Activated naive CD8-positive, alpha-beta T cell treated with anti-CD3 and anti-CD28 coated beads for 36 hours (primary cell): Measurements from ENCODE around the gene CASKIN2. TPM values are rescaled to one million over a fixed set of nuclear protein-coding genes. Genes with fewer than 3 reads are reported as not detected.

Source experiments
- DNase-seq: peaks from one replicate; pipeline ENCODE4 v3.0.0; 2021
- H3K27ac Mint-ChIP-seq: one replicate; pipeline ENCODE4 v1.8.0; 2022; ENCODE audit warnings: mild to moderate bottlenecking, moderate library complexity, mixed read lengths
- H3K27me3 Mint-ChIP-seq: one replicate; pipeline ENCODE4 v1.8.0; 2022; ENCODE audit warnings: mild to moderate bottlenecking, mixed read lengths
- H3K36me3 Mint-ChIP-seq: one replicate; pipeline ENCODE4 v1.8.0; 2021; ENCODE audit warnings: mild to moderate bottlenecking, mixed read lengths
- H3K4me1 Mint-ChIP-seq: one replicate; pipeline ENCODE4 v1.8.0; 2021; ENCODE audit warnings: mixed read lengths
- H3K4me3 Mint-ChIP-seq: one replicate; pipeline ENCODE4 v1.8.0; 2022; ENCODE audit warnings: mild to moderate bottlenecking, moderate library complexity, mixed read lengths
- H3K9me3 Mint-ChIP-seq: one replicate; pipeline ENCODE4 v1.8.0; 2022; ENCODE audit warnings: mixed read lengths
- total RNA-seq, 2 experiments: library from RNA; stranded (reverse); gene quantifications; one replicate each; pipeline ENCODE4 v1.2.3, GENCODE V29; 2021

The CASKIN2 gene
- total RNA-seq, 2 experiments from 2014 or later: 4.3 to 4.5 TPM

DNA sequence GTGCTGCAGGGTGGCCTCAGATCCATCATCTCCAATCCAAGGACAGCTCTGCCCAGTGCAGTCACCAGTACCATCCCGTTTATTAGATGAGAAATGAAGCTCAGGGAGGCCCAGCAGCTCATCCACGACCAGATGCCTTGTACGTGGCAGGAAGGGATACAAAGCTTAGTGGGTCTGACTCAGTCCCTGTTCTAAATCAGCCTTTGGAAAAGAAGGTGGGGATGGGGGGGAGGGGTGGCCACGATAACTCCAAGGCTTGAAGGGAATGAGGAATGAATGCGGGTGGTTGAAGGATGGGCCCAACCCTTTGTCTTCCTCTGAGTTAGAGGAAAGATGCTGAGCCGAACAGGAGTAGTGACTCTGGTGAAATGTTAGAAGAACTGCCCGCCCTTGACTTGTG is 35.9 kb upstream of the CASKIN2 start:
- Mint-ChIP-seq H3K9me3 (no peaks in the 10 kb centered on the region), H3K4me1 (no peaks in the 10 kb centered on the region), H3K4me3 (no peak overlapping the region), H3K27ac (no peak overlapping the region), H3K27me3 (no peaks in the 10 kb centered on the region), H3K36me3 (no peaks in the 10 kb centered on the region)
- no peak for DNase-seq

- H3K27ac Mint-ChIP-seq: no peak overlapping the region
- no peak overlapping the region for H3K4me3 Mint-ChIP-seq
- H3K36me3 Mint-ChIP-seq: no peaks in the 10 kb centered on the region
- H3K4me1 Mint-ChIP-seq: no peaks in the 10 kb centered on the region
- H3K9me3 Mint-ChIP-seq: no peaks in the 10 kb centered on the region
- no peak for DNase-seq
- H3K27me3 Mint-ChIP-seq: no peaks in the 10 kb centered on the region
These were observed 34.8 kb upstream of the CASKIN2 start for GRCh38 chr17:75550139-75550465.

GRCh38 chr17:75549246-75550138 is 34.2 kb upstream of the CASKIN2 start:
- no peak overlapping the region for H3K27ac Mint-ChIP-seq
- H3K4me3 Mint-ChIP-seq: no peak overlapping the region
- no peaks in the 10 kb centered on the region for H3K9me3 Mint-ChIP-seq
- H3K36me3 Mint-ChIP-seq: no peaks in the 10 kb centered on the region
- no peaks in the 10 kb centered on the region for H3K4me1 Mint-ChIP-seq
- no peak for DNase-seq
- no peaks in the 10 kb centered on the region for H3K27me3 Mint-ChIP-seq

GRCh38 chr17:75548813-75549212 is 33.5 kb upstream of the CASKIN2 start:
- no peak for DNase-seq
- Mint-ChIP-seq H3K4me3 (no peak overlapping the region), H3K27me3 (no peaks in the 10 kb centered on the region), H3K9me3 (no peaks in the 10 kb centered on the region), H3K36me3 (no peaks in the 10 kb centered on the region), H3K4me1 (no peaks in the 10 kb centered on the region), H3K27ac (no peak overlapping the region)

DNA sequence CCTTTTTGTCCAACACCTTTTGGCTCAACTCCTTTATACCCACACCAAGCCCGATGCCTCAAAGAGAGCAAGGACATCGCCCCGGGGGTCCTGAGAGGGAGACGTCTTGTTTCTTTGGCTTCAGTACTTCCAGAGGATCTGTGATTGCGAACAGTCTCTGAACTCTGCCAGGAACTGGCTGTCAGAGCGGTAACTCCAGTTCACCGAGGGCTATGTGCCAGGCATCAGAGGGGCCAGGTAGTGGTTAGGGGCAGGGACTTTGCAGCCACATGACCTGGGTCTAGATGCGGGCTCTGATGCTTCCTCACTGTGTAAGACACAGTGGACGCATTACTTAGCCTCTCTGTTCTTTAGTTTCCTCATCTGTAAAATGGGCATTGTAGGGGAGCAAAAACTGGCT is 31.8 kb upstream of the CASKIN2 start:
- Mint-ChIP-seq H3K27me3 (no peaks in the 10 kb centered on the region), H3K4me3 (no peak overlapping the region), H3K4me1 (no peaks in the 10 kb centered on the region), H3K9me3 (no peaks in the 10 kb centered on the region), H3K36me3 (no peaks in the 10 kb centered on the region), H3K27ac (no peak overlapping the region)
- DNase-seq: no peak

GRCh38 chr17:75546181-75546580 is 30.8 kb upstream of the CASKIN2 start:
- Mint-ChIP-seq H3K4me3 (no peak overlapping the region), H3K9me3 (no peaks in the 10 kb centered on the region), H3K27ac (no peak overlapping the region), H3K36me3 (no peaks in the 10 kb centered on the region), H3K27me3 (no peaks in the 10 kb centered on the region), H3K4me1 (no peaks in the 10 kb centered on the region)
- no peak for DNase-seq

- Mint-ChIP-seq H3K27me3 (no peaks in the 10 kb centered on the region), H3K27ac (no peak overlapping the region), H3K4me3 (no peak overlapping the region), H3K9me3 (no peaks in the 10 kb centered on the region), H3K4me1 (no peaks in the 10 kb centered on the region), H3K36me3 (no peaks in the 10 kb centered on the region)
- DNase-seq: no peak
These were observed 28.9 kb upstream of the CASKIN2 start for GRCh38 chr17:75544250-75544649.

- no peaks in the 10 kb centered on the region for H3K36me3 Mint-ChIP-seq
- H3K4me3 Mint-ChIP-seq: no peak overlapping the region
- no peaks in the 10 kb centered on the region for H3K4me1 Mint-ChIP-seq
- no peak overlapping the region for H3K27ac Mint-ChIP-seq
- DNase-seq: no peak
- H3K9me3 Mint-ChIP-seq: no peaks in the 10 kb centered on the region
- no peaks in the 10 kb centered on the region for H3K27me3 Mint-ChIP-seq
These were observed 27.5 kb upstream of the CASKIN2 start for GRCh38 chr17:75542728-75543336.

DNA sequence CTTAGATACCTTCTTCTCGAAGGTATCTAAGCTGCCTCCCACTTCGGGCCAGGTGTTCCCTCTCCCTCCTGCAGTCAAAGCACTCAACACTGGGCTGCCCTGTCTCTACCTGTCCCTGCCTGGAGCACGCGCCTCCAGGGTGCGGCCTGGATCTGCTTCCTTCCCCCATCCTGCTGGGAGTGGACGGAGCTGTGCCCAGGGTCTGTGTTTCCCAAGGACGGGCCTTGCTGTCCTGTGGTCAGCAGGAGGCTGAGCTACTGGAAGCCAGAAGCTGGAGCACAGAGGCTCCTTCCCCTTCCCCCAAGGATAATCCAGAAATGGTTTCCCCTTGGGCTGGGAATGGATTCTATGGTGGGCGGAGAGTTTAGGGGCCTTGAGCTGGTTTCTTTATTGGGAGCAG is 26.9 kb upstream of the CASKIN2 start:
- no peaks in the 10 kb centered on the region for H3K9me3 Mint-ChIP-seq

DNA sequence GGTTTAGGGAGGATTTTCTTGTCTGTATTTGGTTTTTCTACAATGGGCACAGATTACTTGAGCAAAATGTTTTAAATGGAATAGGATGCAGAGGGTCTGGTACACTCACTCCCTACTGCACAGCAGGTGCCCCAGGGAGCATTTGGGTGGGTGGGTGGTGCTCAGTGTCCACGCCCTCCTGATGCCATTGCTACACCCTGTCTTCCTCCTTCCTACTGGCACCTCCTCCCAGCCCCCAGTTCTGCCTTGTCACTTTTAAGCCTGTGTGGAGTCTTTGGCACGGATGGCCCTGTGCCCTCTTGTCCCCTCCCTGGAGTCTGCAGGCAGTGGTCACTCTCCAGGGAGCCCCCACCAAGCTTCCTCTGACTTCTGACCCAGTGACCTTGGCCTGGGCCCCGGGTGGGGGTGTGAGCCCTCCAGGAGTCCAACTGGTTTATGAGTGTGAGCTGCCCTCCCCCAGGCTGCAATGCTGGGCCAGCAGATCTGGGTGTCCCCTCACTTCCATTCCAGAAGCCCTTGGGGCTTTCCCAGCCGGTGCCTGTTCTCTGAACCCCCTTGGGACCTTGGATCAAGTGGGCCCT is 25.7 kb upstream of the CASKIN2 start:
- H3K9me3 Mint-ChIP-seq: no peaks in the 10 kb centered on the region
- H3K27me3 Mint-ChIP-seq: no peaks in the 10 kb centered on the region
- H3K4me1 Mint-ChIP-seq: peaks cover under 1% of the 10 kb centered on the region
- DNase-seq: no peak
- no peaks in the 10 kb centered on the region for H3K36me3 Mint-ChIP-seq
- H3K4me3 Mint-ChIP-seq: no peak overlapping the region
- H3K27ac Mint-ChIP-seq: no peak overlapping the region

More for the DNA sequence above, 26.9 kb upstream of the CASKIN2 start:
- Mint-ChIP-seq H3K27ac (no peak overlapping the region), H3K27me3 (no peaks in the 10 kb centered on the region), H3K4me3 (no peak overlapping the region), H3K36me3 (no peaks in the 10 kb centered on the region), H3K4me1 (no peaks in the 10 kb centered on the region)
- no peak for DNase-seq

DNA sequence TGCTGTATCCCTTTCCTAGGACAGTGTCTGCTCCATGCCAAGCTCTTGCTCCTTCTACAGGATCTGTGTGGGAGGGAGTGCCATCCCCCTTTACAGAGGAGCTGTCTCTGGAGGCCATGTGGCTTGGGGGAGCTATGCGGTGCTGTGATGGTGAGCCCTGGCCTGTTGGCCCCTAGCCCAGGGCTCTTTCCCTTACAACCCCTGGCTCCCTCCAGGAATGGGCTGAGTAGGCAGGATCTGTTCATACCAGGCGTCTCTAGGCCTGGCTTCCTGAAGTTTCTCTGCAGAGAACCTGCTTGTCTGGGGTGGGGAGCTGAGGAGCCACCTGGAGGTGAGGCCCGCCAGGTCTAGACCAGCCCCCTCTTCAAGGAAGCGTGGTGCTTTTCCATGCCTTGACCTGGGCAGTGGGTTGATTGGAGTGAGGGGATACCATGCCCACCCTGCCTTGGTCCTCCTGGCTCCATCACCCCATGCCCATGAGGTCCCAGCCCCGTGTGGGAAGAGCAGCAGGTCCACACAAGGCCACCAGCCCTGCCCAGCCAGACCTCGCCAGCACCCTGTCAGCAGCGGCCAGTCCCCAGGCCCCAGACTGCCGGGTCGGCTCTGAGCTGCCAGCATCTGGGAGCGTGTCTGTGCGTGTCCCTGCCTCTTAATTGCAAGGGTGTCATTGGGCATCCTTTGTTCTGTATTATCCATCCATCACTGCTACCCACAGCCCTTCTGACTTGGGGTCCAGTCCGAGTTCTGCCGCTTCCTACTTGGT is 24.8 kb upstream of the CASKIN2 start:
- no peak overlapping the region for H3K27ac Mint-ChIP-seq

GRCh38 chr17:75536366-75536765 is 21.0 kb upstream of the CASKIN2 start:
- H3K9me3 Mint-ChIP-seq: no peaks in the 10 kb centered on the region
- H3K36me3 Mint-ChIP-seq: no peaks in the 10 kb centered on the region
- H3K27me3 Mint-ChIP-seq: no peaks in the 10 kb centered on the region
- DNase-seq: no peak
- H3K4me3 Mint-ChIP-seq: no peak overlapping the region
- peaks cover 20% of the 10 kb centered on the region for H3K4me1 Mint-ChIP-seq
- no peak overlapping the region for H3K27ac Mint-ChIP-seq

More for the DNA sequence above, 24.8 kb upstream of the CASKIN2 start:
- Mint-ChIP-seq H3K4me3 (no peak overlapping the region), H3K36me3 (no peaks in the 10 kb centered on the region), H3K27me3 (no peaks in the 10 kb centered on the region), H3K4me1 (peaks cover 8% of the 10 kb centered on the region), H3K9me3 (no peaks in the 10 kb centered on the region)
- no peak for DNase-seq

DNA sequence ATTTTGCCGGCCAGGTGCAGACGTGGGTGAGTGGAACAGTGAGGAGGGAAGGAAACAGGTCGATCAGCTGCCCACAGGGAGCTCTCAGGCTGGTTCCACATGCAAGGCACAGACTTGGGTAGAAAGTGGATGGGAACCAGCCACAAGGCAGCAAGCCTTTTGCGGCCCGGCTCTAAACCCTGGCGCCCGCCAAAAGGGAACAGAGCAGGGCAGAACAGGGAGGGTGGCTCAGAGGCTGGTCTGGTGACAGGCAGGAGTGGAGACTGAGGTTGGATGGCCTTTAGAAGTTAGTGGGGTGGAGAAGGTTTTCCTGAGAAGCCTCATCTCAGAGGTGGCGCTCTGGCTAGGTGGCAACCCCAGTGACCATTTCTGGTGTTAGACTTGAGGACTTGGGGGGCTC is 20.5 kb upstream of the CASKIN2 start:
- Mint-ChIP-seq H3K27me3 (no peaks in the 10 kb centered on the region), H3K4me1 (peaks cover 20% of the 10 kb centered on the region), H3K36me3 (no peaks in the 10 kb centered on the region), H3K27ac (no peak overlapping the region), H3K4me3 (peak overlapping the region; percentile 10), H3K9me3 (no peaks in the 10 kb centered on the region)
- DNase-seq: no peak

GRCh38 chr17:75535119-75535537 is 19.8 kb upstream of the CASKIN2 start:
- H3K4me3 Mint-ChIP-seq: peak overlapping the region; percentile 10
- H3K27me3 Mint-ChIP-seq: no peaks in the 10 kb centered on the region
- H3K27ac Mint-ChIP-seq: peak overlapping the region; percentile 27
- peaks cover 20% of the 10 kb centered on the region for H3K4me1 Mint-ChIP-seq
- H3K36me3 Mint-ChIP-seq: no peaks in the 10 kb centered on the region
- peak; percentile 59 for DNase-seq
- no peaks in the 10 kb centered on the region for H3K9me3 Mint-ChIP-seq

- H3K27me3 Mint-ChIP-seq: no peaks in the 10 kb centered on the region
- DNase-seq: no peak
- no peak overlapping the region for H3K4me3 Mint-ChIP-seq
- H3K27ac Mint-ChIP-seq: no peak overlapping the region
- no peaks in the 10 kb centered on the region for H3K9me3 Mint-ChIP-seq
- peaks cover 23% of the 10 kb centered on the region for H3K4me1 Mint-ChIP-seq
- H3K36me3 Mint-ChIP-seq: no peaks in the 10 kb centered on the region
These were observed 16.4 kb upstream of the CASKIN2 start for GRCh38 chr17:75531721-75532072.
